DOHH2 (cell line): ENCODE data around the gene ZFYVE9.

Source experiments
- CTCF ChIP-seq: fragments of 200-600 bp; sonication (generic); IDR thresholded peaks from one replicate; pipeline ENCODE4 v1.5.1; 2014; ENCODE audit warnings: antibody characterized with exemption, mild to moderate bottlenecking, low read depth, low read length; ENCODE audit not compliant: poor library complexity, severe bottlenecking
- EZH2phosphoT487 ChIP-seq: fragments of 200-600 bp; sonication (generic); IDR thresholded peaks from 2 replicates; pipeline ENCODE4 v1.6.1; 2017; ENCODE audit warnings: borderline replicate concordance, mild to moderate bottlenecking, antibody characterized with exemption, low read length, moderate library complexity, mixed read lengths

- TF ChIP-seq CTCF (no peak), EZH2phosphoT487 (no peak)
Observed at GRCh38 chr1:52346653-52347052, 204.8 kb downstream of the ZFYVE9 start.
